ENCODE results near the gene ACBD6.

- no peak for TF ChIP-seq POLR2A (IDR thresholded peaks at IDR 0.05)
- no peak for TF ChIP-seq CTCF (IDR thresholded peaks at IDR 0.05)
- no peak for TF ChIP-seq POLR2AphosphoS5 (IDR thresholded peaks at IDR 0.05)
Measured at GRCh38 chr1:180264595-180264994, 237.8 kb downstream of the ACBD6 start.

All from breast epithelium (tissue), 3 donors.